ENCODE data around the gene KIF5C.

Gene KIF5C

DNA sequence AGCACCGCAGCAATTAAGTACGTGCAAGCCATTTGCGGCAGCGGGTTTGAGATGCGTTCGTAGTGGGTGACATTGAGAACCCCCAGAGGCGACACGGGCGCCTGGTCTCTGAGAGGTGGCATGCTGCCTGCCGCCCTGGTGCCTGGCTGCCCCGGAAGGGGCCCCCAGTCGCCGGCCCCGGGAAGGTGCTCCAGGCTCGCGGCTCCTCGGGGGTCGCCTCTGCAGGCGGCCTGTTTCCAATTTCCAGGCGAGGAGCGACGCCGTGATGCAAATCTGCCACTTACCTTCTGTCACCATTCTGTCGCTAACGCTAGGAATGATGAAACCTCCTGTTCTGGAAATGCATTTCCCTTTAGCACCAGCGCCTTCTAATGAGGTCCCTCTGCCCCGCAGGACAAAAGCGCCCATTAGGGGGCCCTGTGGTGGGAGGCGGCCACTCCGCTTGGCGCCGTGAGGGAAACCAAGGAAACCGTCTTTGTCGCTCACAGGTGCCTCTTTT is 13.0 kb downstream of the KIF5C start:
- no peak for DNase-seq

DNA sequence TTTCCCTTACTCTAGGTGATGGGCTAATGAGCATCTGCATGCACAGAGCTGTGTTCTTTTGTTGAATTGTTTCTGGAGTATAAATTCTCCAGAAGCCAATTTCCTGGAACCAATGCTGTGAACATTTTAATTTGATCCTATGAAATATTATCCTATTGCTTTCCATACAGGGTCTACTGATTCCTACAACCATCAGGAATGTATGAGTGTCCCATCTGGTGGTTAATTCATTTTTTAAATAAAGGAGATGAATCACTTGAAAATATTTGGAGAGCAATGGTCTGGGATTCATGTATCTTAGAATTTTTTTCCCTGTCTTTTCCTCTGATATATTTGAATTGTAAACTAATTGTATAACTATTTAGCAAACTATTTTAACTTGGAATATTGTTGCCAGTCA is 14.0 kb downstream of the KIF5C start:
- no peak for DNase-seq

DNA sequence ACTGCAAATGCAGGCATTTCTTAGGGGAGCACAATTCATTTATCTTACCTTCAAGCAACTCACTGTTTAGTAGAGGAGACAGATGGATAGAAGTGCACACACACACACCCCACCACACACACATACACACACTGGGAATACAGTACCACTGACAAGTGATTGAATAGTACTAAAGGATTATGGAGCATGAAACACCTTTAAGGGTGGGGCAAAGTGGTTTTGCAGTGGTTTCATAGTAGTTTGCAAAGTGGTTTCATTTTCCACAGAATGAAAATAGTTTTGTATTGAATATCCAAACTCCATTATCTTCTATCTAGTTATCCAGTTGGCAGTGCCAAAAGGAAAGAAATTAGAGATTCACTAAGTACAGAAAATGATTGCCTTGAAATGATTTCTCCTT is 18.9 kb downstream of the KIF5C start:
- DNase-seq: no peak

DNA sequence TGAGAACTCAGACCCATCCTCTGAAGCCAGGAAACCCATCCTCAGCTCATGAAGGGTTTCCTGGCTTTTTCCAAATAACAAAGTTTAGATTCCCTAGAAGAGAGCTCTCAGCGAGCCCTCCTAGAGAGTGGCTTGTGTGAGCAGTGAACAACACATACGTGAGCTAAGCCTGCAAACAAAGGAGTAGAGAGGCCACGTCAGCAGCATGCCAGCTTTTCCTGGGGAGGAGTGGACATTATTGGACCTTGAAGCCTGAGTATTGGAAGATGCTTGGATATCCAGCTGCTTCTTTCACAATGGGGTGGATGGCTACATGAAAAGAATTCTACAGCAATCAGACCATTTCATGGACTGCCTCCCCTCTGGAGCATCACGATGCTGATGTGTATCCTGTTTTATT is 21.1 kb downstream of the KIF5C start:
- no peak for DNase-seq

DNA sequence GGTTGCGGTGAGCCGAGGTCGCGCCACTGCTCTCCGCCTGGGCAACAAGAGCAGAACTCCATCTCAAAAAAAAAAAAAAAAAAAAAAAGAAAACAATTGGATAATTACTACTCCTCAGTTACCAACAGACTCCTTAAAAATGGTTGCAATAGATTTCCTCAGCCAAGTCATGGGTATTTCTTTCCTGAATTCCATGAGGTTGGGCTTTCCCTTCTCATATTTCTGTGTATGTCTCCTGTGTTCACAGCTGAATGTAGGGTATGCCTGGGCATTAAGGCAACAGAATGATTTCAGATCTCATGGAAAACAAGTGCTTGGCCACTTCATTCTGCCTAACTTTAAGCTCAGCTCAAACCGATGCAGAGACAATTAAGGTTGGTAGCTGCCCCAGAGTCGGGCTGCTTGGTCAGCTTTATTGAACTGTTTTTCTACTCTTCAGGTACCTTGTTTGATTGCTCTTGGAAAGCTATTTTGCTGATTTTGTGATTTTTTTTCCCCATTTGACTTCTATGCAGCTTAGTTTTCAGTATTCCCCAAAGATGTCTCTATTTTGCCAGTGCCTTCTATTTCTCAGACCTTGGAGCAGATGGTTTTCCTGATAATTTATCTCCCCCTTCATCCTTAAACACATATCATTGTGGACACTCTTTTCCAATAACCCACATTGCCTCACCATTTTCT is 24.8 kb downstream of the KIF5C start:
- no peak for DNase-seq

DNA sequence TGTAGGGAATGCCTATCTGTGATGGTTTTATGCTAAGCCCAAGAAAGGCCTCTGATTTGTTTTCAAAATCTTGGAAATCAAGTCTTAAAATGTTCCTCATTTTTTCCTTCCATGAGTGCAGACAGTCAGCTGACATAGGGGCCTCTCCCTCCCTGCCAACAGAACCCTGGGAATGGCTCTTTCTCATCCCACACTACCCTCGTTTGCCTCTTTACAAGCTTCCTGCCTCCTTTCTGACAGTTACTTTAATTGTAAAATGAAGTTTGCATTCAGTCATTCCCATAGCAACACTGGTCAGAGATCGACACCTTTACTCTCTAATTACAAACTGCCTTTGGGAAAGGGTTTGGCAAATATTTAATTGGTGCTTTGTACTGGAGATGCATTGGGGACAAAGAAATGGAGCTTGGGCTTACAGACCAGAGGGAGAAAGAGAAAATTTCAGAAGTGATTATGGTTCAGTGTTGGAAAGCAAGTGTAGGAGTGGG is 25.4 kb downstream of the KIF5C start:
- DNase-seq: no peak

DNA sequence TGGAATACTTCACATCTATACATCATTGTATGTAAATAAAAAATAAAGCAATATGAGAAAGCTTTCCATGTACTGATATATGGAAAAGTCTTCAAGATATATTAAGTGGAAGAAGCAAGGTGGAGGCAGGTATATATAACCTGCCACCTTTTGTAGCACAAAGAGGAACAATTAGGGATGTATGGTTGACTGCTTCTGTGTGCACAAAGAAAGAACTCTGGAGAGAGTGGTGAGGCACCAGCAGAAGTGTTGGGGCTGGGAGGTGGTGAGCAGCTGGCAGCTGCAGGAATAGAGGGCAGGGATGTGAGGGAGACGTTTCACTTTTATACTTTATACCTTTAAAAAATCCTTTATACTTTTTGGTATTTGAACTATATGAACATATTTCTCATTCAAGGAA is 26.1 kb downstream of the KIF5C start:
- DNase-seq: no peak

DNA sequence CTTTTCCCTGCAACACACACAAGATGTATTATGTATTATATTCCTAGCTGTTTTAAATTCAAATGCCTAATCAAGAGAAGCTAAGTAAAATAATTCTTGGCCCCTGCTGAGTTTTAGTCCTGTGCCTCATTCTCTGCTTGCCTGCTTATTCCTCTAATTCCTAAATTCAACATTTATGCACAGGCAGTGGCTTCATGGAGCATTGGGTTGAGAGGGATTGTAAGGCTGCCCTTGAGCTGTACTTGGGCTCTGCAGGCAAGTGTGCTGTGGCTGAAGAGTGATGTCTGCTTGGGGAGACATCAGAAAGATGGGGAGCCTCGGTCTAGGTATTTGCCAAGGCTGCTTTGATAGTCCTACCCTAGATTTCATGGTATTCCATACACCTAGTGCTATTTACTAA is 27.8 kb downstream of the KIF5C start:
- no peak for DNase-seq

DNA sequence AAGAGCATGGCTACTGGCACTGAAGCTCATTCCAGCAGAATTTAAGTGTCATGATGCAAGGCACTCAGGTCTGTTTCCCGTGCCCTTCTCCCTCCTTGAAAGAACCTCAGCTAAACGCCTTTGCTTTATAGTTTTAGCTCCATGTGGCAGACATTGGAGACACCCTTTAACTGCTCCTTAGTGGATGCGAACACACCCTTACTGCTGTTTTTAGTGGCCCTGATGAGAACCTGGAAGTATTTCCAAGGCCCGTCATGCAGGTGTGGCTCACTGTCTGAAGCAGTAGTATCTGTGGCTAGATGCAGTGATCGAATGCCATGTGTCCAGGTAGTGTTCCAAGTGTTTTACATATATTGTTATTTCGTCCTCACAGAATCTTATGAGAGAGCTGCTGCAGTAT is 28.3 kb downstream of the KIF5C start:
- no peak for DNase-seq

DNA sequence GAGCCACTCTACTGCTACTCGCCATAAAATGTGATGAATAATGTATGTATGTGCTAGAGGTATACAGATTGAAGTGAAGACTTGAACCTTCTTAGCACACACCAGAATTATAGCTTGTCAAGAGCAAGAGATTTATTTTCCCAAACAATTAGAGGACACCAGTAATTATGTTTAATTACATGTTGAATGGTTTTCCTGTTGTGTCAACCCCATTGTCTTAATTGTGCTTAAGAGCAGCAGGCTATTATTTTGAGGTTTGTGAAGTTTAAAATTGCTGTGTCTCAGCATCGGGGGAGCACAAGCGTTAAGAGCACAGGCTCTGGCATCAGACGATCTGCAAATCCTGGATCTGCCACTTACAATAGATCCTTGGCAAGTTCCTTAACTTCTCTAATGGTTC is 29.0 kb downstream of the KIF5C start:
- DNase-seq: no peak

DNA sequence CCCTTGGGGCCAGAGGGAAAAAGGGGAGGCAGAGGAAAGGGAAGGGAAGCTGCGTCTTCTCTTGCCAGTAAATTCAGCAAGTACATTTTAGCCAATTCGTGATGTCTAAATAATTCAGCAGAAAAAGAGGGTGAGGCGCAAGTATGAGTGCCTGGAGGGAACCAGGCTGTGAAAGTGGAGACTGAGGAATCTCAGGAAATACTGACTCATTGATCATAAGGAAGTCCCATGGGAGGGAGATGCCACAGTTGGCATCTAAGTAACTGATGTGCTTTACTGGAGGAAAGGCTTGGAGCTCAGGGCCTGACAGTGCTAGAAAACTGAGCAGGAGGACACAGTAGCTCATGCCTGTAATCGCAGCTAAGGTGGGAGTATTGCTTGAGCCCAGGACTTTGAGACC is 31.1 kb downstream of the KIF5C start:
- no peak for DNase-seq

DNA sequence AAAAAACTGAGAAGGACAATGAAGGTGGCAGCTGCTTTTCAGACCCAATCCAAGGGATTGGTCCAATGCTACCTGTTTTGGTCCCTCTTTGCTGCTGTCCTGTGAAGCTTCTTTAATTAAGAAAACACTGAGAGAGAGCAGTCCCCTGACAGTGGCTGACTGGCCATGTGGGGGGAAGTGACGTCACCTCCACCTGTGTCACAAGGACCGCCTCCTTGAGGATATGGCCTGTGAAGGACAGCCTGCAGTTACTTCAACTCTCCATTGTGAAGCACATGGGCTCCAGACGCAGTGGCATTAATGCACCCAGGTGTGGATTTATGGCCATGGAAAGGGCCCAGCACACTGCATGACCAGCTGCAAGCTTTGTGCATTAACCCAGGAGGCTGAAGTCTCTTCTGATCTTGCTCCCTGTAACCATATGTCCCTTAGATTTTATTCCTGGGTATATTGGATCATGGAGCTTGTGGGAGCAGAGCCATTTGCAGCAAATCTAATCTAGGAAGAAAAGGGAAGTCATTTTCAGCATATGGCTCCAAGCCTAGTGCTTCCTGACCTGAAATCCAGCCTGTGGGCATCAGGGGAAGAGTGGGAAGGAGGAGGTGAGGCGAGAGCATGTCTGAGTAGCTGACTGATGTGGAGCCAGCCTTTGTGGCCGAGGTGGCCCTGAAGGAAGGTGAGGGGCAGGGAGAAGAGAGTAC is 32.2 kb downstream of the KIF5C start:
- DNase-seq: no peak

DNA sequence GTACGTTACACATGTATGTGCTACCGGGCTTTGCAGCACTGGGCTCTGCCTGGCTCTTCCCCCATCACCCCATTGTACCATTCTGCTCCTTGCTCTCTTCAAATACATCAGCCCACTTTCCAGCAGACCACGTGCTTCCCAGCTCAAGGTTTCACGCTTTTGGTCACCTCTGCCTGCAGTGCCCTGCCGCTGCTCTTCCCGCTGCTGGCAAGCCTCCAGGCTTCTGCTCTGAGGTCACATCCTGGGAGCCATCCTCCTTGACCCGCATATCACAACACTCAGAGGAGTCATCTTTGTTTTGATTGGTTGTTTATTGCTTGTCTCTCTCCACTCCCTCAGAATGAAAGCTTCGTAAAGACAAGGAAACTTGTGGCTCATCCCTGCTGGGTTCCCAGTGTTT is 34.1 kb downstream of the KIF5C start:
- no peak for DNase-seq

DNA sequence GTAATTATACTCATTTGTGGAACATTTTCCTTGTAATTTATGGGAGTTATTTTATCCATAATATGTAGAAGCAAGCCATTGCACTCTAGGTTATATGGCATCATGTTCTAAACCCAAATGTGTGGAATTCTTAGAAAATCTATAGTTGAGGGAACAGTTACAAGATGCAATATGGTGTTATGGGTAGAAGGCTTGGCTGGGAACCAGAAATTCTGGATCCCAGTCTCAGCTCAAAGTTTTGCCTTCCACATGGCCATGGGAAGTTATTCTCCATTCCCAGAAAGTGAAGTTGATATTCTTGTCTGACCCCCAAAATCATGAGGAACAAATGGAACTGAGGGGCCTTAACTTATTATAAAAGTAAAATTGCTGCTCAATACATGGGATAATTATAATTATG is 38.0 kb downstream of the KIF5C start:
- no peak for DNase-seq

DNA sequence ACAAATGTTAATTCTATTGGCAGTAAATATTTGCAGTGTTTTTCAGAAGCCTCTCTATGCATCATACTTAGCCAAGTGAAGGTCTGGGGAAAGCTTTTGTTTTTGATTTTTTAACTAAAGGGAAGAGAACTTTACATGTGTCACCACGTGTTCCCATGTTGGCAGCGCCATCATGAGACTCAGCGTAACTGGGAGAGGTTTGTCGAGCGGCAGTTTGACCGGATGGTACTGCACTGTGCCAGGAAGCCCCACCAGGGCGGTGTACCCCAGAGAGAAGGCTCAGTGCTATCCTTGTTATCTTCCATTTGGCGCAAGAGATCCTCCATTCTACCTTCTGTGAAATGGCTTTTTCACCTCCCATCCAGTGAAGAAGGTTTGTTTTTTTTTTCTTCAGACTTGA is 38.5 kb downstream of the KIF5C start:
- no peak for DNase-seq

DNA sequence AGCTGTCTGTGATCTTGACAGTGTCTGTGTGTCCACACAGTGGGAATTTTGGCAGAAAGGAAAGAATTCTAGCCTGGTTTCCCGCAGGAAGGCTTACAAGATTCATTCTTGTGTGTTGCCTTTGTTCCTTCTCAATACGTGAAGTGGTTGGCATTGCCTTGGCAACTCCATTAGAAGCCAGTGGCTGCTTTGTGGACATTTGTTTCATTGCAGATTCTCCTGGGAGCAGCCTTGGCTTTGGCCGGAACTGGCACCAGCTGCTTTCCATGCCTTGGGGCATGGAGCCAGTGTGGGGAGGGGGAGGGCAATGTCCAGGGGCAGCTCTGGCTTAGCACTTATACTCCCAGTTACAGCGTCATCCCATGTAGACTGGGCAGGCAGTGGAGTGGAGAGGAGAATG is 39.4 kb downstream of the KIF5C start:
- no peak for DNase-seq

DNA sequence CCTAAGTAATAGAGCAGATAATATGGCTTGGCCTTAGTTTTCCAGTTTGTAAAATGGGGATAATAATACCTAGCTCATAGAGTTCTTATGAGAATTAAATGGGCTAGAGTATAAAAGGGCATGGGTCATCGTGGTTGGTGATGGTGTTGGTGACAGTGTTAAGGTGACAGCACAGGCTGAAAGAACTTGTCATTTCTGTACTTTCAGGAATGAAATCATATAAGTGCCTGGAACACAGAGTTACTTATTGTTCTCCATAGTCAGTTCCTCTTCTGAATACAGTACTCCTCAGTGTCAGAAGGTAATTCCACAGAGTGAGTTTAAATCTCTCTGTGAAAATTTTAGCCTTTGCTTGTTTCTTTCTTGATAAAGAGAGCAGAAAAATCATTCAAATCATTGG is 42.4 kb downstream of the KIF5C start:
- peak; percentile 31 for DNase-seq

DNA sequence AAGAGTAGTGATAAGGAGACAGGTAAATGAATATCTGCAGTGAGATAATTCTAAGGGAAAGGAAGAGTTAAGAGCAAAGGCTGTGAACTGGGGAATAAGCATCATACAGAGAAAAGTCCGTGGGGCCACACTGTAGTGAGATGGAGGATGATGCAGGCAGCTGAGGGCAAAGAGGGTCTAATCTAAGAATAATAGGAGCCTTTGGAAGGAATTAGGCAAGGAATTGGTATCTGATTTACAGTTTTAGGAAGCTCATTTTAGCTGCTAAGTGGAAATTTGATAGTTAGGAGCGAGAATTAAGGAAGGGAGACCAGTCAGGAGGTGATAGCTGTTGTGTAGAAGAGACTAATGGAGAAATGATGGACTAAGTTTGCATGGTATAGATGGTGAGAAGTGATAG is 43.5 kb downstream of the KIF5C start:
- no peak for DNase-seq

DNA sequence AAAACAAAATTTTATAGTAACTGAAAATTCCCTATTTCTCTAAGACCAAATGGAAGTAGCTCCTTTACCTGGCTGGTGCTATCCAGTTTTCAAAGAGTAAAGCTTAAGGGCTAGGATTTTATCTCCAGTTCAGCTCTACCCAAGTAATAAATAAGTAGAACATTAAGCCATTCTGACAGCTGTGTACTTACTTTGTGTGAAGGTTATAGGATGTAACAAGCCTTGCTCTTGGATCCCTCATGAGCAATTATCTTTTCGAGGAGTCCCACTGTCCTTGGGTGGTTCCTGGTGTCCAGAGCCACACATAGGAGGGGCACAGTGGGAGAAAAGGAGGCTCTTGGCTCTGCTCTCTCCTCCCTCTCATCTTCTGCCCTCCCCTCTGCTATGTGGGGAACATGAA is 45.5 kb downstream of the KIF5C start:
- no peak for DNase-seq

DNA sequence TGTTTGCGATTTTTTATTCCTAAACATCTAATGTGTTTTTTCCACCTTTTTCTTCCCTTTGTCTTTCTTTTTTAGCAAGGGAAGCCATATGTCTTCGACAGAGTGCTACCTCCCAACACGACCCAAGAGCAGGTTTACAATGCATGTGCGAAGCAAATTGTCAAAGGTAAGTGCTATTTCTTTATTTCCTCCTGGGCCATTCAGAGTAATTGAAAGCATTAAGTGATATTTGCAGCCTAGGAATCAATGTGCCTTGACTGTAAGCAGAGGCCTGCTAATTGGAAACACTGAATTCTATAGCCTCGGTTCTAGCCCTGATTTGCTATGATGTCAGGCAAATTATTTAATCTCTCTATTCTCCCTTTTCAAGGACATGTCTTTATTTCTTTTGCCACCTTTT is 47.0 kb downstream of the KIF5C start:
- DNase-seq: no peak

DNA sequence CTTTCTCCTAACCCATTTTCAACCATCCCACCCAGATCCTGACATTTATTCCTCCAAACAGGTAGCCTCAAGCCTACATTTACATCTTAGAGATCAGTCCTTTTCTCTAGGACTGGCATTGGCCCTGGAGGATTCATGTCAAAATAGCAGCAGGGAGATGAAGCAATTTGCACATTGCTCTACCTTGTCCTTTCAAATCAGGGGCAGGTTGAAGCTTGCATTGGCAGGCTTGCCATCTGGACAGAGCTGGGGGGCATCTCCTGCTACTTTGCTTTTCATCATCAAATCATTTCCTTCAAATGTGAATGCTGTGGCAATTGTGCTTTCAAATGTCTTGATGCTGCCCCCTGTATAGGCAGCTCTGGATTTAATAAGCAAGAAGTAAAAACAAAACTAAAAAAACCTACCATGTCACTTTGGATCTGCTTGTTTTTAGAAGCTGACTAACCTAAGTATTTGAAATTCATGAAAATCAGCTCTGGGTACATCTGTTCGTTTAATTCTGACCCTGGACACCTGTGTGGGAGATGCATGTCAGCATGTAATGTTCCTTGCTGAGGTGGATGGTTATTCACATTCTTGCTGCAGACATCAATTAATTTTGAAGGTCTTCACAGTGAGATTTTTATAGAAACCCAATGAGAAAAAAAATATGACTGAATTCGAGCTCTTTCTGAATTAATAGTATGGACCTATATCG is 47.9 kb downstream of the KIF5C start:
- DNase-seq: no peak

DNA sequence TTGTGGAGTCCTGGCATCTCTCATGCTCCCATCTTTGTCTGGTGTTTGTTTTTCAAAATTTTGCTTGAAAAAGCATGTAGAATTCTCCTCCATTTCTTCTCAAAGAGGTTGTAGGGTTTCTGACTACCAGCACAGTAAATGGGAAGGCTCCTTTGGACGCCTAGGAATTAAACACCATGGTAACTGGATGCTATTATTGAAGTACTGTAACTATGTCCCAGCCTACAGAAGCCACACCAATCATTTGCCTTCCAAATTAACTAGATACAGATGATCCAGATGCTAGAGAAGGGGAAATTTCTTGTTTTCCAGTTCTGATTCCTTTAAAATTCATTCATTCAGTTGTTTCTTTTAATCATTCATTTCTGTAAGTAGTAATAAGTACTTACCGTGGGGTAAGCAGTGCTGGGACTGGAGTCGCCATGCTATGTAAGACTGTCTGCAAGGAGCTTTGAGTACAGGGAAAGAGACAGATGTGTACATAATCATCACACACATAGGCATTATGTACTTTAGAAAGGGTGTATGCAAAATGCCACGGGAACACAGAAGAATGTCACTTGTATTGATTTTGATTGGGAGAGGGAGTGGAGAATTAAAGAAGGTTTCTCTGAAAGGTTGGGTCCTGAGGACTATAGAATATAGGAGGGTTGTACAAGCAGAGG is 49.6 kb downstream of the KIF5C start:
- DNase-seq: no peak

DNA sequence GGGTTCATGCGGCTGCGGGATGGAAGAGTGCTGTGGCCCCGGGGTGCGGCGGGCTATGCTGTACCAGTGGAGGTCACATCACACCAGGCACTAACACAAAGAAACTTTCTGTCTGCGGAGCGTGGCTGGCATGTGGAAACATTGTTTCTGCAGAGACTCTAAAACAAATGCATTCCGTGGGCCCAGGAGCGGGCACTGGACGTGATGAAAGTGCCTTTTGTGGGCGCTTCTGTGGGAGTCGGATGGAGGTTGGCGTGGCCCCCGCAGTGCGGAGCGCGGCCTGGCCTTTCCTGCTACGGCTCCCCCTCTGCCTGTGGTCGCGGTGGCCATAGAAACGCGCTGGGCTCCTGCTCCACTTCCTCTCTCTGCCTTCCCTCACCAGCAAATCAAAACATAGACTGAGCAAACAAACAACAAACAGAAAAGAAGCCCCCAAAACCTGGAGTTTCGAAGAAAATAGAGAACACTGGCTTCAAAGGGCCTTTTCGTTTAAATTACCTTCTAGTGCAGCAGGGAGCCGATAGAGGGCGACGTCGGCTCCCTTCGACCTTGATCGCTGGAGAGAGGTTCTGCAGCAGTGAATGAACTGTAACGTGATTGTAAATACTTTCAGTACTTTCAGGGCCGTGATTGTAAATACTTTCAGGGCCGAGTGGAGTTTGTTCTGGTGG is 51.4 kb downstream of the KIF5C start:
- DNase-seq: peak; percentile 63
